Neural cell (in vitro differentiated cells): Measurements from ENCODE around the gene MAP3K15. TPM values are rescaled to one million over a fixed set of nuclear protein-coding genes. Genes with fewer than 3 reads are reported as not detected.

Experiments used
- H2AFZ ChIP-seq: fragments of 200-600, 300-800 bp; sonication (generic), shearing (Covaris generic); 2 replicates; pipeline ENCODE4 v1.6.0; 2014; ENCODE audit warnings: low read depth, mild to moderate bottlenecking, antibody characterized with exemption, low read length, moderate library complexity
- H3F3A ChIP-seq: fragments of 200-600 bp; shearing (Covaris generic); 2 replicates; pipeline ENCODE4 v1.6.1; 2016; ENCODE audit warnings: mild to moderate bottlenecking, moderate library complexity, mixed read lengths, antibody characterized with exemption, low read length; ENCODE audit not compliant: insufficient read depth, poor library complexity, severe bottlenecking
- H3K27ac ChIP-seq: fragments of 200-600, 300-800 bp; sonication (generic), shearing (Covaris generic); 2 replicates; pipeline ENCODE4 v1.5.1; 2014; ENCODE audit warnings: mild to moderate bottlenecking, low read length, moderate library complexity
- H3K27me3 ChIP-seq: fragments of 300-800, 200-600 bp; sonication (generic), shearing (Covaris generic); 2 replicates; pipeline ENCODE4 v1.6.0; 2014; ENCODE audit warnings: mild to moderate bottlenecking, low read depth, low read length, moderate library complexity; ENCODE audit not compliant: insufficient read depth
- H3K36me3 ChIP-seq: fragments of 300-800, 200-600 bp; sonication (generic), shearing (Covaris generic); 2 replicates; pipeline ENCODE4 v1.5.1; 2014; ENCODE audit warnings: mild to moderate bottlenecking, antibody characterized with exemption, low read length, moderate library complexity; ENCODE audit not compliant: insufficient read depth
- H3K4me2 ChIP-seq: fragments of 300-800, 200-600 bp; sonication (generic), shearing (Covaris generic); 2 replicates; pipeline ENCODE4 v1.6.0; 2014; ENCODE audit warnings: mild to moderate bottlenecking, low read length
- H3K4me3 ChIP-seq: fragments of 300-800, 200-600 bp; sonication (generic), shearing (Covaris generic); 2 replicates; pipeline ENCODE4 v1.5.1; 2014; ENCODE audit warnings: mild to moderate bottlenecking, low read length, moderate library complexity
- H3K79me2 ChIP-seq: fragments of 200-600 bp; shearing (Covaris generic); replicated peaks from 2 replicates; pipeline ENCODE4 v1.6.0; 2014; ENCODE audit warnings: mild to moderate bottlenecking, low read length, moderate library complexity; ENCODE audit not compliant: insufficient read depth
- H3K9ac ChIP-seq: fragments of 300-800, 200-600 bp; sonication (generic), shearing (Covaris generic); 2 replicates; pipeline ENCODE4 v1.6.1; 2016; ENCODE audit warnings: mild to moderate bottlenecking, low read length, mixed read lengths
- H3K9me2 ChIP-seq: fragments of 200-600 bp; shearing (Covaris generic); 2 replicates; pipeline ENCODE4 v1.6.1; 2016; ENCODE audit warnings: mild to moderate bottlenecking, low read length, mixed read lengths; ENCODE audit not compliant: insufficient read depth
- H3K9me3 ChIP-seq: fragments of 200-600, 300-800 bp; sonication (generic), shearing (Covaris generic); 2 replicates; pipeline ENCODE4 v1.6.1; 2016; ENCODE audit warnings: mild to moderate bottlenecking, mixed run types, low read length, moderate library complexity, mixed read lengths
- H4K20me1 ChIP-seq: fragments of 200-600 bp; shearing (Covaris generic); 2 replicates; pipeline ENCODE4 v1.6.1; 2016; ENCODE audit warnings: mild to moderate bottlenecking, mixed run types; ENCODE audit not compliant: insufficient read depth
- CTCF ChIP-seq: fragments of 450-650 bp; IDR thresholded peaks from 2 replicates; pipeline ENCODE4 v1.5.1; 2014; ENCODE audit warnings: antibody characterized with exemption, mild to moderate bottlenecking, moderate library complexity; ENCODE audit not compliant: poor library complexity, severe bottlenecking
- EP300 ChIP-seq: fragments of 450-650 bp; conservative IDR thresholded peaks from 2 replicates; pipeline ENCODE4 v1.6.1; 2014; ENCODE audit warnings: antibody characterized with exemption, mild to moderate bottlenecking, moderate library complexity; ENCODE audit not compliant: poor library complexity, severe bottlenecking
- EZH2 ChIP-seq: fragments of 200-600, 300-800 bp; shearing (Covaris generic), sonication (generic); IDR thresholded peaks from 2 replicates; pipeline ENCODE4 v1.6.1; 2014; ENCODE audit warnings: antibody characterized with exemption, low read length, borderline replicate concordance, mild to moderate bottlenecking; ENCODE audit not compliant: insufficient read depth, poor library complexity, severe bottlenecking
- MXI1 ChIP-seq: fragments of 450-650 bp; conservative IDR thresholded peaks from 2 replicates; pipeline ENCODE4 v1.6.1; 2014; ENCODE audit warnings: antibody characterized with exemption, mild to moderate bottlenecking; ENCODE audit not compliant: poor library complexity, severe bottlenecking
- POLR2AphosphoS5 ChIP-seq: IDR thresholded peaks from 2 replicates; pipeline ENCODE4 v1.6.1; 2012
- RAD21 ChIP-seq: fragments of 450-650 bp; conservative IDR thresholded peaks from 2 replicates; pipeline ENCODE4 v1.6.1; 2014; ENCODE audit warnings: antibody characterized with exemption, mild to moderate bottlenecking, moderate library complexity
- REST ChIP-seq: IDR thresholded peaks from 2 replicates; pipeline ENCODE4 v1.6.1; 2012; ENCODE audit warnings: borderline replicate concordance
- SMC3 ChIP-seq: fragments of 450-650 bp; conservative IDR thresholded peaks from 2 replicates; pipeline ENCODE4 v1.6.1; 2014; ENCODE audit warnings: antibody characterized with exemption, mild to moderate bottlenecking, moderate library complexity; ENCODE audit not compliant: poor library complexity
- TAF1 ChIP-seq: IDR thresholded peaks from 2 replicates; pipeline ENCODE4 v1.6.1; 2012; ENCODE audit warnings: low read depth
- polyA plus RNA-seq: library from polyadenylated mRNA; depleted of rRNA; stranded (reverse); fragments of >200 nt; gene quantifications from 2 replicates; pipeline ENCODE4 v1.2.3, GENCODE V29; 2014

The MAP3K15 gene
- polyA plus RNA-seq, 1 donor from 2014 or later: not detected

GRCh38 chrX:19462879-19463278, 52.4 kb downstream of the MAP3K15 start:
- H3K9me3 ChIP-seq: no peaks in the 10 kb centered on the region
- no peak overlapping the region for H2AFZ ChIP-seq
- H3K36me3 ChIP-seq: no peaks in the 10 kb centered on the region
- no peaks in the 10 kb centered on the region for H3K27me3 ChIP-seq
- H4K20me1 ChIP-seq: no peaks in the 10 kb centered on the region
- no peak overlapping the region for H3K9ac ChIP-seq
- no peaks in the 10 kb centered on the region for H3F3A ChIP-seq
- no peak overlapping the region for H3K4me3 ChIP-seq
- no peaks in the 10 kb centered on the region for H3K79me2 ChIP-seq
- H3K4me2 ChIP-seq: no peak overlapping the region
- no peaks in the 10 kb centered on the region for H3K9me2 ChIP-seq
- H3K27ac ChIP-seq: no peak overlapping the region
- no peak for TF ChIP-seq RAD21
- no peak for TF ChIP-seq EZH2
- no peak for TF ChIP-seq CTCF
- no peak for TF ChIP-seq REST

- Histone ChIP-seq H3K9me2 (no peaks in the 10 kb centered on the region), H3K4me2 (no peak overlapping the region), H3K4me3 (no peak overlapping the region), H3F3A (no peaks in the 10 kb centered on the region), H2AFZ (no peak overlapping the region), H3K36me3 (no peaks in the 10 kb centered on the region), H3K79me2 (no peaks in the 10 kb centered on the region), H4K20me1 (no peaks in the 10 kb centered on the region), H3K9me3 (no peaks in the 10 kb centered on the region), H3K9ac (no peak overlapping the region), H3K27ac (no peak overlapping the region), H3K27me3 (no peaks in the 10 kb centered on the region)
- TF ChIP-seq SMC3 (no peak), RAD21 (no peak), TAF1 (no peak), EP300 (no peak), MXI1 (no peak), REST (no peak), EZH2 (no peak), POLR2AphosphoS5 (no peak), CTCF (no peak)
These were observed 53.1 kb downstream of the MAP3K15 start for GRCh38 chrX:19462231-19462630.
